ENCODE data around the gene RXRA.

Gene RXRA

DNA sequence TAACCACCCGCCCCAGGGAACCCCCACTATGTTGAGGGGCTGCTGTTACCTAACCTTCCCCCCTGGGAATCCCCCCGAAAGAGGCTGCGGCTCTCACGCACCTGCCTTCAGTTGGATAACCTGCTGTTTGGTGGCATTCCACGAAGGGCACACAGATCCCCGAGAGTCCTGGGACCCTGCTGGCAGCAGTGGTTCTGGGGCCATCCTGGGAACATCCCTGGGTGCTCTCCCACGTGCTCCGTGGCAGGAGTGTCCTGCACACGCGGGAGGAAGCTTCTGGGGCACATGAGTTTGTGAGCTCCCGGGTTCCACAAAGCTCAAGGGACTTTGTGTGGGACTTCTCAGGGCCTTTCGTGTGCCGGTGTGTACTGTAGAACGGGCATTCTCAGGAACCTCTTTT is 102.3 kb downstream of the RXRA start:
- H3K27ac ChIP-seq (ENCODE audit: extremely low read depth, low read depth, low read length), result no peak overlapping the region
- no peaks in the 10 kb centered on the region for H3K4me1 ChIP-seq (ENCODE audit: control insufficient read depth, insufficient read depth, low read length)
- peaks cover 0 to 30% of the 10 kb centered on the region in 2 experiments; a peak in 1 of 3 replicates for H3K36me3 ChIP-seq (ENCODE audit: control insufficient read depth in 2 of 2, insufficient read depth in 1 of 2, low read length in 2 of 2)
- no peak overlapping the region for H3K4me3 ChIP-seq (ENCODE audit: low read depth, low read length)
- ChIA-PET CTCF (no interaction called here), POLR2A (no interaction called here)
- no peaks in the 10 kb centered on the region for H3K9me3 ChIP-seq (ENCODE audit: control insufficient read depth, insufficient read depth, low read depth, low read length)
- TF ChIP-seq ZEB2 (tag by site-specific recombination; IDR thresholded peaks at IDR 0.05) (no peak), ZNF624 (tag by site-specific recombination; IDR thresholded peaks at IDR 0.05) (no peak), ZNF121 (tag by site-specific recombination; IDR thresholded peaks at IDR 0.05) (no peak), ZNF629 (tag by site-specific recombination; IDR thresholded peaks at IDR 0.05) (no peak), ZNF768 (tag by site-specific recombination; IDR thresholded peaks at IDR 0.05) (no peak)

DNA sequence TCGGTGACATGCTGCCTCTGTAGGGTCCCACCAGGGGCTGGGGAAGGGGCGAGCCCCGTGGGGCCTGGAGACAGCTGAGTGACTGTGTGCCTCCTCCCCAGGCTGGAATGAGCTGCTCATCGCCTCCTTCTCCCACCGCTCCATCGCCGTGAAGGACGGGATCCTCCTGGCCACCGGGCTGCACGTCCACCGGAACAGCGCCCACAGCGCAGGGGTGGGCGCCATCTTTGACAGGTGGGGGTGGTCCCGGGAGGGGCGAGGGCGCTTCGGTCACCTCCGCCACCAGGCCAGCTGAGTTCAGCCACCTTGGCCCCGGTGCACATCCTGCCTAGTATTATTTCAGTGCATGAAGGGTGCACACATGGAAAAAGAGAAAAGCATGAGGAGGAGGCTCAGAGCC is 102.8 kb downstream of the RXRA start:
- no peak overlapping the region for H3K27ac ChIP-seq (ENCODE audit: extremely low read depth, low read depth, low read length)
- H3K9me3 ChIP-seq (ENCODE audit: control insufficient read depth, insufficient read depth, low read depth, low read length), result no peaks in the 10 kb centered on the region
- H3K4me1 ChIP-seq (ENCODE audit: control insufficient read depth, insufficient read depth, low read length), result no peaks in the 10 kb centered on the region
- H3K4me3 ChIP-seq (ENCODE audit: low read depth, low read length), result no peak overlapping the region
- CTCF ChIA-PET, result no interaction called here
- TF ChIP-seq, protein P1, sequence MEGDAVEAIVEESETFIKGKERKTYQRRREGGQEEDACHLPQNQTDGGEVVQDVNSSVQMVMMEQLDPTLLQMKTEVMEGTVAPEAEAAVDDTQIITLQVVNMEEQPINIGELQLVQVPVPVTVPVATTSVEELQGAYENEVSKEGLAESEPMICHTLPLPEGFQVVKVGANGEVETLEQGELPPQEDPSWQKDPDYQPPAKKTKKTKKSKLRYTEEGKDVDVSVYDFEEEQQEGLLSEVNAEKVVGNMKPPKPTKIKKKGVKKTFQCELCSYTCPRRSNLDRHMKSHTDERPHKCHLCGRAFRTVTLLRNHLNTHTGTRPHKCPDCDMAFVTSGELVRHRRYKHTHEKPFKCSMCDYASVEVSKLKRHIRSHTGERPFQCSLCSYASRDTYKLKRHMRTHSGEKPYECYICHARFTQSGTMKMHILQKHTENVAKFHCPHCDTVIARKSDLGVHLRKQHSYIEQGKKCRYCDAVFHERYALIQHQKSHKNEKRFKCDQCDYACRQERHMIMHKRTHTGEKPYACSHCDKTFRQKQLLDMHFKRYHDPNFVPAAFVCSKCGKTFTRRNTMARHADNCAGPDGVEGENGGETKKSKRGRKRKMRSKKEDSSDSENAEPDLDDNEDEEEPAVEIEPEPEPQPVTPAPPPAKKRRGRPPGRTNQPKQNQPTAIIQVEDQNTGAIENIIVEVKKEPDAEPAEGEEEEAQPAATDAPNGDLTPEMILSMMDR (tag by site-specific recombination; IDR thresholded peaks at IDR 0.05), result no peak
- TF ChIP-seq ZNF112 (tag by site-specific recombination; IDR thresholded peaks at IDR 0.05), result no peak
- TF ChIP-seq, protein P2, sequence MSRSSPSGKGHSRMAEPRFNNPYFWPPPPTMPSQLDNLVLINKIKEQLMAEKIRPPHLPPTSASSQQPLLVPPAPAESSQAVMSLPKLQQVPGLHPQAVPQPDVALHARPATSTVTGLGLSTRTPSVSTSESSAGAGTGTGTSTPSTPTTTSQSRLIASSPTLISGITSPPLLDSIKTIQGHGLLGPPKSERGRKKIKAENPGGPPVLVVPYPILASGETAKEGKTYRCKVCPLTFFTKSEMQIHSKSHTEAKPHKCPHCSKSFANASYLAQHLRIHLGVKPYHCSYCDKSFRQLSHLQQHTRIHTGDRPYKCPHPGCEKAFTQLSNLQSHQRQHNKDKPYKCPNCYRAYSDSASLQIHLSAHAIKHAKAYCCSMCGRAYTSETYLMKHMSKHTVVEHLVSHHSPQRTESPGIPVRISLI (tag by site-specific recombination; IDR thresholded peaks at IDR 0.05), result no peak
- no peak for TF ChIP-seq ZNF239 (tag by site-specific recombination; IDR thresholded peaks at IDR 0.05)
- no peak for TF ChIP-seq ZNF626 (tag by site-specific recombination; IDR thresholded peaks at IDR 0.05)
- no peak for TF ChIP-seq ZNF768 (tag by site-specific recombination; IDR thresholded peaks at IDR 0.05)
- no peak for TF ChIP-seq SALL2 (tag by site-specific recombination; IDR thresholded peaks at IDR 0.05; ENCODE audit: borderline replicate concordance)
- no peak for TF ChIP-seq ZNF830 (tag by site-specific recombination; IDR thresholded peaks at IDR 0.05; ENCODE audit: low read depth)
- no peak for TF ChIP-seq GLIS2 (tag by site-specific recombination; IDR thresholded peaks at IDR 0.05)
- TF ChIP-seq SP3 (tag by site-specific recombination; IDR thresholded peaks at IDR 0.05), result no peak
- TF ChIP-seq ZIC2 (tag by site-specific recombination; IDR thresholded peaks at IDR 0.05), result no peak
- no peak for TF ChIP-seq ZNF174 (tag by site-specific recombination; IDR thresholded peaks at IDR 0.05)
- TF ChIP-seq MZF1 (tag by site-specific recombination; IDR thresholded peaks at IDR 0.05; ENCODE audit: borderline replicate concordance), result no peak
- no peak for TF ChIP-seq ZNF140 (tag by site-specific recombination; IDR thresholded peaks at IDR 0.05)
- no peak for TF ChIP-seq ZNF660 (tag by site-specific recombination; IDR thresholded peaks at IDR 0.05)
- TF ChIP-seq ZSCAN30 (tag by site-specific recombination; IDR thresholded peaks at IDR 0.05), result no peak
- TF ChIP-seq ZFP37 (tag by site-specific recombination; IDR thresholded peaks at IDR 0.05), result no peak
- TF ChIP-seq ZFP69B (tag by site-specific recombination; IDR thresholded peaks at IDR 0.05), result no peak
- TF ChIP-seq, protein P3, sequence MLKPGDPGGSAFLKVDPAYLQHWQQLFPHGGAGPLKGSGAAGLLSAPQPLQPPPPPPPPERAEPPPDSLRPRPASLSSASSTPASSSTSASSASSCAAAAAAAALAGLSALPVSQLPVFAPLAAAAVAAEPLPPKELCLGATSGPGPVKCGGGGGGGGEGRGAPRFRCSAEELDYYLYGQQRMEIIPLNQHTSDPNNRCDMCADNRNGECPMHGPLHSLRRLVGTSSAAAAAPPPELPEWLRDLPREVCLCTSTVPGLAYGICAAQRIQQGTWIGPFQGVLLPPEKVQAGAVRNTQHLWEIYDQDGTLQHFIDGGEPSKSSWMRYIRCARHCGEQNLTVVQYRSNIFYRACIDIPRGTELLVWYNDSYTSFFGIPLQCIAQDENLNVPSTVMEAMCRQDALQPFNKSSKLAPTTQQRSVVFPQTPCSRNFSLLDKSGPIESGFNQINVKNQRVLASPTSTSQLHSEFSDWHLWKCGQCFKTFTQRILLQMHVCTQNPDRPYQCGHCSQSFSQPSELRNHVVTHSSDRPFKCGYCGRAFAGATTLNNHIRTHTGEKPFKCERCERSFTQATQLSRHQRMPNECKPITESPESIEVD (tag by site-specific recombination; IDR thresholded peaks at IDR 0.05), result no peak
- peaks cover 0 to 29% of the 10 kb centered on the region in 2 experiments; a peak in 1 of 3 replicates for H3K36me3 ChIP-seq (ENCODE audit: control insufficient read depth in 2 of 2, insufficient read depth in 1 of 2, low read length in 2 of 2)
- POLR2A ChIA-PET, result no interaction called here

Data from HEK293 (cell line).